Stimulated activated CD4-positive, alpha-beta T cell treated with anti-CD3 and anti-CD28 coated beads, Interleukin-1b, Interleukin-23, amount 100 ng/mL, for 4 hours (primary cell): ENCODE results near the gene PRPF38B.

ENCODE experiments used
- DNase-seq, 2 donors: peaks; one replicate each; pipeline ENCODE4 v3.0.0-alpha.2; 2020; ENCODE audit warnings: low read depth in 2 of 2

The PRPF38B gene

DNA sequence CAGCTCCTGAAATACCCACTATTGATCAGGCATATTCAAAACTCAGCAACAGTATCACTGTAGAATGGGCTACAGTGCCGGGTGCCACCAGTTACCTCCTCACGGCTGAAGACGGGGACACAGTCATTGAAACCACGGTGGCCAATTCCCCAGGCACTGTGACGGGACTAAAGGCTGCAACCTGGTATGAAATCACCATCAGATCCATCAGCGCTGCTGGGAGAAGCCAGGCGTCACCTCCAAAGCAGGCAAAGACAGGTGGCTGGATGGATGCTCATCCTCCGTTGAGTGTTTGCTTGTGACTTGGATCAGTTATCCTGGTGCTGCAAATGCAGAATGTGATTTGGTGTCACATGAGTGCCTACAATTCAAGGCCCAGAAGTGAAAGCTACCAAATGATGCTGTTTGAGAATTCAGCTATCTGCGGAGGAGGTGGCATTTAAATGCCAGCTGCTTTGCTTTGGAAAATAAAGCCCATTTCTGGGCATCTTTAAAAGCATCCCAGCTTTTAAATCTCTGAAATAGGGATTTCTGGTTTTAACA is 25.7 kb downstream of the PRPF38B start:
- DNase-seq: no peak

DNA sequence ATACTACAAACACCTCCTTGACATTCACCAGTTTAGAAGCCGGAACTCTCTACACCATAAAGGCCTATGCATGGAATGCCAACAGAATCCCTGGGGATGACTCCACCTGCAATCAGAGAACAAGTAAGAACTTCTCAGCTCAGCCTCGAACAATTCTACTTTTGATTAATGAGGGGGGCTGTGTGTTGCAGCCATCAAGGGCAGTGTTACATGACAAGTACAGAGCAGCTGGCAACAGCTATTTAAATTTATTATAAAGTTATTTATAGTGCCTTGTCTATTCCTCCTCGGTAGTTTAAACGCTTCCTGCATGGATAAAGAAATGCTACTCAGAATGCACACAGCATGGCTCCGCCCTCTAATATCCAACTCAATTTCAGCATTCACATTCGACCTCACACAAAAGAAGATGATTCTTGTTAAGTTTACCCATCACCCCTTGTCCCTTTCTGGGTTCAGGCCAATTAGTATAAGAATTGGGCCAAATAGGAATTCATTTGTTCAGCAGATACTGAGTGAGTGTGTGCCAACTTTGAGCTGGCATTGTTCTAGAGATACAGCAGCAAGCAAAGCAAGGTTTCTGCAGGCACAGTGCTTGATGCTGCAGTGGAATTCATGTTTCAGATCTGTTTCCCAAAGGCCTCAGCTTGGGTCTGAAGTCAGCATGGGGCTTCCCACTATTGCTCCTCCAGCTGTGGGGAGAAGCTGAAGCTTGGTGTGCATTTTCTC is 27.0 kb downstream of the PRPF38B start:
- DNase-seq: no peak

DNA sequence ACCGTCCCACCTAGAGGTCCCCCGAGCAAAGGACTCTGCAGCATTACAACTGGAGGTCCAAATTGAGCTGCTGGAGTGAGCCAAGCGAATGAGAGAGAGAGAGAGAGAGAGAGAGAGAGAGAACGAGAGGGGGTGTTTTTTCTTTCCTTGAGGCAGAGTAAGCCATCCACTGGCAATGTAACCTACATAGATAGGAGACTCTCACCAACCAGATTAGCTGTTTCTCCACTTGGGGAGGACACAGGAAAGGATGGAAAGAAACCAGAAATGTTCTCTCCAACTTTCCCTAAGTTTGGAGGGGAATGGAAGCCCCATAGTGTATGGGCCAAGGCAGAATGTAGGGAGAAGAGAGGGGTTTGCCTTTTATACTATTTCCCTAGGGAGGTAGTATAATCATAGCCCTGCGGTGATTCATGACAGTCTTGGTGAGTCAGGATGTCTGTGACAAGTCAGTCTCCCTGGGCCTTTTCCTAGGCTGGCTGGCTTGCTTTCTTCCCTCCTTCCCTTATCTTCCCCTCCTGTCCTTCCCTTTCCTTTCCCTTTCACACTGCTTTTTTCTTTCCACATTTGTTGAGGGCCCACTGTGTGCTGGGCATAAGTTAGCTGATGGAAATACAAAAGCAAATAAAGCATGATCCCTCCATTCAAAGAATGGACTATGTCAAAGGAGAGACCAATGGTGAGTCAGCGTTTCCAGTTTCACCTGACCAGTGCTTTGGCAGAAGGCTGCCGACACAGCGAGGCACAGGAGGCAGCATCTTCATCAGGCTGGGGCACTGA is 27.7 kb downstream of the PRPF38B start:
- no peak for DNase-seq

DNA sequence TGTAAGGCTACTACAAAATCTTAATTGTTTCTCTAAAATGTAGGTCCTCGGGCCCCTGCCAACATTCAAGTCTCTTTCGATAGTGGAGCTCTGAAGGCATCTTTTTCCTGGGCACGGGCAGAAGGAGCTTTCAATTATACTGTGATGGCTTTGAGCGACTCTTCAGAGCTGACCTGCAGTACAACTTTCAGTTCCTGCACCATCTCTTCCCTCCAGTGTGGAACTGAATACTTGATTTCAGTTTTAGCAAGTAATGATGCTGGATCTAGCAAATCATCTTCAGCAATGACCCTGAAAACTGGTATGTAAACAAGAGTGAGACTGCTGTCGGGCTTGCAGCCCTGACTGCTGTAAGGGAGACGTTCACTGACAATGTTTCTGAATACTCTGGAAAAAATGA is 30.2 kb downstream of the PRPF38B start:
- no peak for DNase-seq

DNA sequence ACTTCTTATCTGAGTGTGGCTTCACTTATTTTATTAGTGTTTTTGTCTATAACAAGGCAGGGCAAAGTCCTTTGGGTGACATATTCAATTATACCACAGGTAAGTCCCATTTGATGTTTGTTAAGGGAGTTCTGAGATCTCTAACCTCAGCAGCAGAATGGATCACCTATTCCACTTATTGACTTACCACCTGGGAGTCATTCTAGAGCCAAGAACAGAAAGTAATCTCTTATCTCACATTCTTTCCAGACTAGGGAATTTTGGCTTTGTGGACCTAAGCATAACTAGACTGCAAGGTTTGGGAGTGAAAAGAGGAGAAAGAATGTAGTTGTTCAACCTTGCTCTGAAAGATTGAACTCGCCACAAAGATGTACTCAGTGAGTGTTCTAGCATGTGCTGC is 33.8 kb downstream of the PRPF38B start:
- DNase-seq: no peak

DNA sequence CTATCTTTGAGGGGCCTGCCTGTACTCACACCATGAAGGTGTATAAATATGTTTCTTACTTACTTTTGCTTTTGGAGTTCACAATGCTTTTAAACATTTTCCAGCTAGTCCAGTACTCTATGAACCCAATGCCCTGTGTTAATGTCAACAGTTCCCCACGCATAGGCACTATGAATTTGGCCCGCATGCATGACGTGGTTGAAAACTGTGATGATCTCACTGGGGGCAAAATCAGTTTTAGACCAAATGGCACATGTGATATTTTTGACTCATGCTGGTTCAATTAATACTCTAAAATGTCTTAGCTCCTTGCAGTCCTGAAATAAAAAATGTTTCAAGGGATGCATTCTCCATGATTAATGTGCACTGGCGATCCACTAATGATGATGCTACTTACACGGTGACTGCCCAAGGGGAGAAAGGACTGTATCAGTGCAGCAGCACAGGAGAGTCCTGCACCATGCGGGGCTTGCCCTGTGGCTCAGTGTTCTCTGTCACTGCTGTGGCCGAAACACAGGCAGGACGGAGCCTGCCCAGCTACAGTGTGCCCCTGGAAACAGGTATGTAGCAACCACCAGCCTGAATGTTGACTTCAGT is 36.3 kb downstream of the PRPF38B start:
- DNase-seq: no peak

DNA sequence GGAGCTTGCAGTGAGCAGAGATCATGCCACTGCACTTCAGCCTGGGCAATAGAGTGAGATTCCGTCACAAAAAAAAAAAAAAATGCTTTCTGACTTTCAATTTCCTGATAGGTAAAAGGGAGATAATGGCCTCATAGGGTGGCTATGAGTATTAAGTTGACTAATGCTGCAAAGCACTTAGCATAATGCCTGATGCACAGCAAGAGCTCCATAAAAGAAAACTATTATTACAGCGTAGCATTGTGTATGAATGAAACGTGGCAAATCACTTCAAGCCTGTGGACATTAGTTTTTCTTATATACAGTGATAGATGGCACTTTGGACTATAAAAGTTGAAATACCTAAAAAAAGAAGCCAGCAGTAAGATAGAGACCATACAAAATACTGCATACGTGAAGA is 37.4 kb downstream of the PRPF38B start:
- no peak for DNase-seq

DNA sequence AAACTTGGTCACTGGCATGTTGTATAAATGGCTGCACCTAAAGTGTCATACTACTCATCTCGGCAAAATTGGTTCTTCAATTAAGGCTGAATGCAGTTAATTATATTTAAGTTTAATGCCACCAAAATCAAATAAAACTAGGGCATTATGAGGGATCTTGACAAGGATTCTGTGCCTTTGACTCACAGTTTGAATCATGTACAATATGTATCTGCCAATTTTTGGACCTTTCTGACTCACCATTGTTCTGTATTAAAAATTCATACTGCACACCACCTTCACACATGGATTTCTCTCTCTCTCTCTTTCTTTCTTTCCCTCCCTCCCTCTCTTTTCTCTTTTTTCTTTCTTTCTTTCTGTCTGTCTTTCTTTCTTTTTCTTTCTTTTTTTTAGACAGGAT is 40.3 kb downstream of the PRPF38B start:
- no peak for DNase-seq

DNA sequence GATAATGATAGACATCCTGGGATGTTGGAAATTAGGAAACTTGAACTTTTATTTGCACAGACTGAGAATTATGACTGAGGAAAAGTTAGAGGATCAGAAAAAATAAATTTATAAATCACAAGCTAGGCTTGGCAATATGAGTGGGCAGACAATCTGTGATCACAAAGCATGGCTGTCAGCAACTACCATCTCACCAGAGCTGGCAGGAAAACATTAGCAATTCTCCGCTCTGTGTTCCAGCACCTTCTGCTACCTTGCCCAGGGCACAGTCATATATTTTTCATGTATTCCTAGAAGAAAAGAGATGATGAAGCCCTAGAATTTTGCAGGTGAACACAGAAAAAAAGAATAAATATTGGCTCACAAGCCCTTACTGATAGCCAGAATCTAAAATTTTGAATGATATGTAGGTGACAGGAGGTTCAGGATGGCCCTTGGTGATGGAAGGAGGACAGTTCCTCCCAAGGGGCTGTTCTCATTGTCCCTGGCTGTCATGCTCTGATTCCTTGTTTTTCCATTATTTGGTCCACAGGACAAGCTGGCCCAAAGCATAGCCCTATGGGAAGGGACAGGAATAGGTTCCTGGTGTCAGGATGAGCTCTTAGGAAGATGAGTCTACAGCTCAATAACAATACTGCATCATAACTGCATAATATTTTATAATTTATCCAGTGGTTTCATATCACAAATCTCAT is 42.2 kb downstream of the PRPF38B start:
- DNase-seq: no peak

DNA sequence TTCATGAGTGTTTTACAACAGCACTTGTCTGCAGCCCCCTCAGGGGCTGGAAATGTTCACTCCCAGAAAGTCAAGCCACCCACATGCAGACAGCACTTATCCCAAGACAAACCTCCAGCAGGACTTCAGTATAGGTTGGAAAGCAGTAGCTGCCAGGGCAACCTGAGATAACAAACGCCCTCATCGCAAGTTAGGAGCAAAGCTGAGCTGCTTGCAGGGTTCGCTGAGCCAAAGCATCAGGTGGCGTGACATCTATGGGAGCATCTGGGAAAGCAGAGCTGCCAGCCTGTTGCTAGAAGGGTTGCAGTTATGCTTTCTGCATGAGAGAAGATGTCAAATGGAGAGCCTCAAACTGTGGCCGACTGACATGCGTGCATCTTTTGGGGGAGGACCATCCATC is 50.1 kb downstream of the PRPF38B start:
- DNase-seq: no peak

DNA sequence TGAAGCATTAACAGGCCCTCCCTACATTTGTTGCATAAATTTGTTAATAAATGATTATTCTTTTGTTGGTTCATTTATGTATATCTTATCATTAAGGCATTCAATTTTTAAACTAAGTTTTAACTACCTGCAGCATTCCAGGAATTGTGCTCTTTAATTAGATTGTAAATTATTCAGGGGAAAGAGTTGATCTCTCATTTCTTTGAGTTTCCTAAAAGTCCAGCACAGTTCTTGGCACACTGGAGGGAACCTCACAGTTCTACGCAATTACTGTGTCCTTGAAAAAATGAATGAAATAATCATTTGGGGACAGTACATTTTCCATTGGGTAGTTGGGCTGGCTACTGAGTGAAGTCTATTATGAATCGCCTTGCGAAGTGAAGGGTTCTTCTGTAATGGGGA is 53.9 kb downstream of the PRPF38B start:
- DNase-seq: no peak

DNA sequence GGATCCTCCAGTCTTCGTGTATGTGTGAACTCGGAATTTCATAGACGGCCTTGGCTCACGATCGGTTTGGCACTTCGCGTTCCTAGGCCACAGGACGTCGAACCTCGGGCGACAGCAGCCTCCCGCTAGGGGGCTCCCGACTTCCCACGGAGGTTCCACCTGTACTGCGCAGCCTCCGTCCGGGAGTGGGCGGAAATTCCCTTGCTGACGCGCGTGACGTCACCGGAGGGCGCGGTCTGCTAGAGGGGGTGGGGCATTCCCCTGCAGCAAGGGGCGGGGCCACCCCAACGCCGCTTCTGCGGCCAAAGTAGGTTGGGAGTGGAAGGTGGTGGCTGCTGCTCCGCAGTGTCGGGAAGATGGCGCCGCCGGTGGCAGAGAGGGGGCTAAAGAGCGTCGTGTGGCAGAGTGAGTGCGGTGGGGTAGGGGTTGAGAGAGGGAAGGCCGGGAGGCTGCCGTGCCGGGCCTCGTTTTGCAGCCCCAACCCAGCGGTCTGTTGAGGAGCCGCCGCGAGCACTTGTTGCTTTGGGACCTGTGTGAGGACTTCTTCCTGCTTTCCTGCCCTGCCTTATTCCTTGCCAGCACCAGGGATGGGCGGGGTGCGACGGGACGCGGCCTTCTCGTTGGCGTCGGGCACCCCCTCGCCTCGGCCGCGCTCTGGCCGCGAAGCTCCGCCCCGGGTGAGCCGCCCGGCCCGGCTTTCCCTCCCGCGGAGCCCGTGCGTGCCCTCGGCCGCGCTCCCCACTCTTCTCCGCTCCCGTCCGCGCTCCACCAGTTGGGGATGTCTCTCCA is 54.5 kb downstream of the PRPF38B start, which contains the start of gene STXBP3:
Gene STXBP3, plus strand, starts transcription at position 293 of the 789 bp plus-strand sequence. Its CDS starts 64 bp downstream, at position 357.
- DNase-seq: peak; percentile 100

DNA sequence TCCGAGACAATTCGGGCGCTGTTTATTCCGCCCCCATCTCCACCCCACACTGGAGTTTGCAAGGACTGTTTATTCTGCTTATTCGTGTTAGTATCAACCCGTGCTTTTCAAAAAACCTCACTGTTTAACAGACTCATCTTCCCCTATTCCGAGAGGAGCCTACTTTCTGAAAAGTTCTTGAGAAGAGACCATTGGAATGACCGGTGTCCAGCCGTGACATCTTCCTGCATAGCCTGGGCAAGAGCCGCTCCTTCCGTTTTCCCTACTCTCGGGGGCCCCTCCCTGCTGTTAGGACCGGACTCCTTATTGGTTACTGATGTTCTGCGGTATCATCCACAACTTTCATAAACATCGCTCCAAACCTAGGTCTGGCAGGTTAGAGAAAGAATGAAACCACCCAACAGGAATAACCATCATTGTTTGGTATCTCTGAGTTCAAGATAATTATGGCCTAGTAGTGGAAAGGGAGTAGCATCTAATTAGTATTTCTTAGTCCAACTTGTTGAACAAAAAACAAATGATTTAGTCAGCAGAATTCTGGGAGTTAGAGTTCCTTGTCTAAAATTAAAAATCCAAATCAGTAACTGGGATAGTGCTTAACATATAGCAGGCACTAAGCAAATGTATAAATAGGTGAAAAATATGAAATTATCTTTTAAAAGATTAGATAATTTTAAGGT is 55.2 kb downstream of the PRPF38B start:
- no peak for DNase-seq

DNA sequence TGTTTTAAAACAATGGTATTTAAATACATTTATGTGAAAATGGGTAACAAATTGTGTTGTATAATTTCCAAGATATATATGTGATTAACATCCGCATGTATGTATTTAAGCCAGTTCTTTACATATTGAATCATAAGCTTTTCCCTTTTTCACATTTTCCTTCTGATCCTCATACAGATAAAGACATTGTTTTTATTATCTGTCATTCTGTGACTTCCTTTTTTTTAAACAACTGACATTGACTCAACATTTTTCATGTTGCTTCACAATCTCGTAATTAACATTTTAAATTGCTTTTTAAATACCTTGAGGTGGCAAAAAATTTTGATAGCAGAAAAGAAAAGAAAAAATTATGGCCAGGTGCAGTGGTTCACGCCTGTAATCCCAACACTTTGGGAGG is 55.8 kb downstream of the PRPF38B start:
- no peak for DNase-seq

DNA sequence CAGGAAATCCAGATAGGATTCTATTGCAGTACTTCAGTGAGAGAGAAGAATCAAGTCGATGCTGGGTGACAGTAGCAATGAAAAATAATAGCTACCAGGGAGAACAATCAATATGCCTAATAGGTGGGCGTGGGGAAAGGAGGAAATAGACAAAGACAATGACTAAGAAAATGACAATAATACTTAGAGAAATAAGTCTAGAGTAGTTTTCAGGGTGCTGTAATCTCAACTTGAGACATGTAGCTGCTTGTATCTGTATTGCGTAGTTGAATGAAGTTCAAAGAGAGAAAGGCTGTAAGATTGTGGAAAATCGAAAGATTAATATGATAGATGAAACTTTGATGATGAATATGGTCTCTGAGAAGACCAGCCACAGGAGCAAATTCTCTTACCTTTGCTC is 57.0 kb downstream of the PRPF38B start:
- DNase-seq: no peak

DNA sequence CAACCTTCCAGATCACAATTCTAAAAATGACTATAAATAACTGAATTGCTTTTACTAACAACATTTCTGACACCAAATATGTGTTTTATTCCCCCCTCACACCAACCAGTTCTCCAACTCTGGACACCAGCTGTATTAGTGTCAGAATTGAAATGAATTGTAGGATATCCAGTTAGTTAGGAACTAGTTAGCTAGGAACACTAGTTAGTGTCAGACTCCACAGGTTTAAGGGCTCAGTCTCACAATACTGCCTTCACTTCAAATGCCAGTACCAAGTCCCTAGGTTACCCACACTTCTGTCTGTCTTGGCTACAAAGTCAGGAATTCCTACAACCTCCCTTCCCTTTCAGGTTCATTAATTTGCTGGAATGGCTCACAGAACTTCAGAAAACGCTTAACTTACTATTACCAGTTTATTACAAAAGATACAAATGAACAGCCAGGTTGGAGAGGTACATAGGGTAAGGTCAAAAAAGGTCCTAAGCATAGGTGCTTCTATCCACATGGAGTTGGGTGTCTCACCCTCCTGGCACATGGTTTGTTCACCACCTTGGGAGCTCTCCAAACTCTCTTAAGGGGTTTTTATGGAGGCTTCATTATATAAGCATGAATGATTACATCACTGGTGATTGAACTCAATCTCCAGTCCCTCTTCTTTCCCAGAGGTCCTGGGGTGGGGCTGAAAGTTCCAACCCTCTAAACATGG is 58.5 kb downstream of the PRPF38B start:
- DNase-seq: no peak
